K562 (cell line): ENCODE data around the gene TMEM131. TPM values are rescaled to one million over a fixed set of nuclear protein-coding genes. Genes with fewer than 3 reads are reported as not detected.

Experiments
- ATAC-seq: fragments of 200-7000 bp; cut with Tn5 transposase; 3 replicates; pipeline ENCODE4 v1.9.1; 2020; ENCODE audit warnings: moderate library complexity
- BruUV-seq: library from RNA; stranded (reverse); fragments of 400-500 nt; replicated peaks from 2 replicates; lab custom pipeline; 2021; lab: Mats Ljungman, UMichigan
- CTCF ChIA-PET: fragments of 300-600 bp; formaldehyde crosslinking; extraction: SDS; loops from one replicate; lab custom pipeline; 2021; ENCODE audit warnings: low intra/inter-chr PET ratio; lab: Yijun Ruan, JAX
- POLR2A ChIA-PET: fragments of 300-600, 350-650 bp; sonication (Branson Sonifier 250); formaldehyde crosslinking; extraction: SDS; loops from one replicate; lab custom pipeline; 2021; ENCODE audit warnings: antibody characterized with exemption, inconsistent platforms; lab: Yijun Ruan, JAX
- DNase-seq, 4 experiments: peaks; one replicate each; pipeline versions ENCODE4 v3.0.0 to v3.0.0-alpha.2; 2011 to 2018; ENCODE audit warnings: low spot score in 3 of 4, mixed read lengths in 3 of 4; ENCODE audit errors: extremely low read depth in 1 of 4
- FAIRE-seq: peaks from 2 replicates; lab custom pipeline; 2011; peaks lifted over from hg19 to GRCh38; lab: Jason Lieb, UNC
- H2AFZ ChIP-seq: 2 replicates; pipeline ENCODE4 v1.6.0; 2011; ENCODE audit warnings: low read depth, low read length, control low read depth, inconsistent platforms
- H3K27ac ChIP-seq: fragments of 200-600 bp; 3 replicates; pipeline ENCODE4 v1.8.0; 2011; ENCODE audit warnings: low read depth, mild to moderate bottlenecking, control low read depth, inconsistent platforms, low read length, moderate library complexity, mixed read lengths; ENCODE audit errors: extremely low read depth
- H3K27me3 ChIP-seq, 2 experiments: fragments of 300-600 bp in 1 of 2; 2 replicates in 1 of 2; 3 replicates in 1 of 2; pipeline versions ENCODE4 v1.6.0 to v1.8.0; 2011; ENCODE audit warnings: inconsistent platforms in 2 of 2, low read length in 2 of 2, mild to moderate bottlenecking in 1 of 2, mixed read lengths in 1 of 2, moderate library complexity in 1 of 2; ENCODE audit not compliant: control insufficient read depth in 2 of 2, insufficient read depth in 2 of 2
- H3K36me3 ChIP-seq: fragments of 300-600 bp; 3 replicates; pipeline ENCODE4 v1.8.0; 2011; ENCODE audit warnings: mild to moderate bottlenecking, low read length, inconsistent platforms; ENCODE audit not compliant: control insufficient read depth, insufficient read depth
- H3K4me1 ChIP-seq, 2 experiments: fragments of 200-600 bp in 1 of 2; replicated peaks in 1 of 2; 2 replicates in 1 of 2; 3 replicates in 1 of 2; pipeline versions ENCODE4 v1.5.1 to v1.8.0; 2011; ENCODE audit warnings: inconsistent platforms in 2 of 2, low read length in 2 of 2, mild to moderate bottlenecking in 1 of 2, mixed read lengths in 1 of 2, moderate library complexity in 1 of 2; ENCODE audit not compliant: control insufficient read depth in 2 of 2, insufficient read depth in 2 of 2
- H3K4me2 ChIP-seq: 2 replicates; pipeline ENCODE4 v1.6.1; 2011; ENCODE audit warnings: low read length, control low read depth, inconsistent platforms, mixed read lengths; ENCODE audit not compliant: insufficient read depth
- H3K4me3 ChIP-seq: fragments of 200-600 bp; sonication (generic), shearing (Covaris generic); 2 replicates; pipeline ENCODE4 v1.5.1; 2016; ENCODE audit warnings: control low read depth, inconsistent platforms
- H3K79me2 ChIP-seq: fragments of 200-600 bp; 3 replicates; pipeline ENCODE4 v1.8.0; 2011; ENCODE audit warnings: low read length, inconsistent platforms; ENCODE audit not compliant: control insufficient read depth, insufficient read depth
- H3K9ac ChIP-seq, 2 experiments: 2 replicates each; pipeline versions ENCODE4 v1.6.0 to v1.6.1; 2011; ENCODE audit warnings: low read depth in 2 of 2, low read length in 2 of 2, control low read depth in 1 of 2, inconsistent platforms in 1 of 2, mild to moderate bottlenecking in 1 of 2, mixed read lengths in 1 of 2; ENCODE audit not compliant: insufficient read depth in 1 of 2
- H3K9me1 ChIP-seq: one replicate; pipeline ENCODE4 v1.6.0; 2011; ENCODE audit warnings: inconsistent platforms, mild to moderate bottlenecking, low read length, moderate library complexity; ENCODE audit not compliant: control insufficient read depth, insufficient read depth
- H3K9me3 ChIP-seq: replicated peaks from 2 replicates; pipeline ENCODE4 v1.5.1; 2011; ENCODE audit warnings: low read depth, low read length, inconsistent platforms; ENCODE audit not compliant: control insufficient read depth, insufficient read depth
- H4K20me1 ChIP-seq: replicated peaks from 2 replicates; pipeline ENCODE4 v1.6.1; 2011; ENCODE audit warnings: low read length, inconsistent platforms, mixed read lengths; ENCODE audit not compliant: control insufficient read depth, insufficient read depth
- BCLAF1 ChIP-seq, 2 experiments: fragments of 450-650 bp in 1 of 2; IDR thresholded peaks; 2 replicates each; pipeline ENCODE4 v1.6.1; 2011 to 2017; ENCODE audit warnings: low read depth in 2 of 2, antibody characterized with exemption in 1 of 2, borderline replicate concordance in 1 of 2, low read length in 1 of 2, mild to moderate bottlenecking in 1 of 2, mixed read lengths in 1 of 2; ENCODE audit not compliant: control insufficient read depth in 1 of 2
- BHLHE40 ChIP-seq: IDR thresholded peaks from 2 replicates; pipeline ENCODE4 v1.6.1; 2011; ENCODE audit warnings: low read length, improper control_type of control experiment
- CHCHD3 ChIP-seq: fragments of 250-450 bp; sonication (Bioruptor Pico); IDR thresholded peaks from 2 replicates; pipeline ENCODE4 v2.1.2; 2022; ENCODE audit warnings: mild to moderate bottlenecking
- CTBP1 ChIP-seq: fragments of 450-650 bp; IDR thresholded peaks from 2 replicates; pipeline ENCODE4 v1.6.1; 2016; ENCODE audit warnings: borderline replicate concordance
- DNMT1 ChIP-seq: fragments of 450-650 bp; IDR thresholded peaks from 2 replicates; pipeline ENCODE4 v1.6.1; 2016; ENCODE audit warnings: antibody characterized with exemption, mild to moderate bottlenecking
- NFE2L1 ChIP-seq: fragments of 450-650 bp; IDR thresholded peaks from 2 replicates; pipeline ENCODE4 v1.6.1; 2016; ENCODE audit warnings: missing genetic modification characterization, low read depth, mild to moderate bottlenecking, missing compliant biosample characterization, moderate library complexity, borderline replicate concordance
- NR4A1 ChIP-seq, 2 experiments: fragments of 250-450 bp in 1 of 2; fragments of 450-650 bp in 1 of 2; sonication (Bioruptor Pico) in 1 of 2; IDR thresholded peaks; 2 replicates each; pipeline versions ENCODE4 v1.4.0 to v1.6.1; 2016 to 2020; ENCODE audit warnings: mild to moderate bottlenecking in 2 of 2, missing compliant biosample characterization in 1 of 2, missing genetic modification characterization in 1 of 2, moderate library complexity in 1 of 2
- ZC3H11A ChIP-seq: IDR thresholded peaks from 2 replicates; pipeline ENCODE4 v1.6.1; 2012; ENCODE audit warnings: low read depth, low read length, improper control_type of control experiment
- ZNF586 ChIP-seq: fragments of 450-650 bp; formaldehyde crosslinking; conservative IDR thresholded peaks from 2 replicates; pipeline ENCODE4 v1.4.0; 2020; ENCODE audit warnings: mild to moderate bottlenecking, moderate library complexity
- ZNF766 ChIP-seq: fragments of 200-800 bp; sonication (Bioruptor generic); conservative IDR thresholded peaks from 2 replicates; pipeline ENCODE4 v1.6.1; 2016; ENCODE audit warnings: missing genetic modification characterization, missing compliant biosample characterization
- WGBS: fragments of 100-300 bp; shearing (Covaris generic); methylation state at CpG from one replicate; pipeline ENCODE4 v1.1.6; 2016; ENCODE audit warnings: low coverage, mixed read lengths; ENCODE audit not compliant: insufficient coverage; ENCODE audit errors: missing lambda C conversion rate; 5-methylcytosine and 5-hydroxymethylcytosine counted together
- in situ Hi-C: fragments of 300-500 bp; cut with MboI; formaldehyde crosslinking; loops from 4 replicates; pipeline ENCODE4 v1.15.0; 2018; ENCODE audit warnings: inconsistent platforms, mixed read lengths
- intact Hi-C: fragments of 100-400 bp; cut with micrococcal nuclease; formaldehyde crosslinking; loops from 2 replicates; pipeline ENCODE4 v1.14.2; 2022
- polyA plus RNA-seq, 8 experiments: library from polyadenylated mRNA; depleted of rRNA in 4 of 8; stranded (reverse) in 5 of 8; unstranded in 3 of 8; fragments of >200 nt; fragmentation: Nextera tagmentation in 2 of 8; fragmentation: Illumina TruSeq in 1 of 8; extraction: Ambion mirVana in 2 of 8; extraction: Trizol in 1 of 8; gene quantifications; 2 replicates each; pipeline versions ENCODE4 v1.2.1 to v1.2.3, GENCODE V29; 2011 to 2014; ENCODE audit warnings: inconsistent platforms in 1 of 8, missing spikeins in 1 of 8
- total RNA-seq, 7 experiments: library from RNA; depleted of rRNA in 6 of 7; stranded (reverse); fragments of >200 nt in 6 of 7; fragmentation: Illumina TruSeq in 2 of 7; extraction: Trizol in 2 of 7; gene quantifications; 2 replicates each; pipeline versions ENCODE4 v1.2.1 to v1.2.3, GENCODE V29; 2011 to 2021; ENCODE audit warnings: low replicate concordance in 1 of 7
- TF ChIP-seq, protein P1 (sequence below): fragments of 450-650 bp; IDR thresholded peaks from 2 replicates; pipeline ENCODE4 v1.6.1; 2017; ENCODE audit warnings: mild to moderate bottlenecking, moderate library complexity

The TMEM131 gene
- total and polyA plus RNA-seq, 9 of the 15 experiments (the other 6 are each of a cell fraction or from before 2014, with no cell fraction given) = 2.5 to 21.1 (median 12.4) TPM

DNA sequence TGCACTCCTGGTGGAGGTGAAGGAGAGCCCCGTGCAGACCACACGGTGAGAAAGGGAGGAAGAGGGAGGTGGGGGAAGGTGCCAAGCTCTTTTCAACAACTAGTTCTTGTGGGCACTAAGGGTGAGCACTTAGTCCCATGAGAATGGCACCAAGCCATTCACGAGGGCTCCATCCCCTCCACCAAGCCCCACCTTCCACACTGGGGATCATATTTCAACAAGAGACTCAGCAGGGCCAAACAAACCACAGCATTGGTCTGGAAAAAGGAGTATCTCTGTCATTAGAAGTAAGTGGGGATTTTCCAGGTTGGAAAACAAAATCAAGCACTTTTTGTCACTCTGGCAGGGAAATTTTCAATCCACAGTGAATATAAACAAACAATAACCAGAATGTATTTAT lies 244.0 kb downstream of the TMEM131 start:
- H3K27me3 ChIP-seq = no peaks in the 10 kb centered on the region
- H4K20me1 ChIP-seq = no peaks in the 10 kb centered on the region
- no peak overlapping the region for H2AFZ ChIP-seq
- CTCF ChIA-PET = no interaction called here
- ATAC-seq (0 out of 3 replicates have a peak, but pooled peaks have one; percentile 18), FAIRE-seq (no peak), DNase-seq (no peak)
- no peaks in the 10 kb centered on the region for H3K79me2 ChIP-seq
- POLR2A ChIA-PET = interaction anchor here (0.9 kb wide), 1 partner anchor 23 kb away, joined by 3 read pairs; no protein-coding TSS in a partner anchor
- H3K9me3 ChIP-seq = no peaks in the 10 kb centered on the region
- peaks cover 16% of the 10 kb centered on the region; the same call in 2 of the 3 replicates for H3K36me3 ChIP-seq
- no peak overlapping the region for H3K4me2 ChIP-seq
- intact Hi-C loops (no loop called here), in situ Hi-C loops (no loop called here)
- no peak overlapping the region for H3K4me3 ChIP-seq
- BruUV-seq = no TSS peak
- H3K9me1 ChIP-seq = no peaks in the 10 kb centered on the region
- TF ChIP-seq ZNF766 (CRISPR knock-in tag) (0 out of 2 replicates have a peak, but pooled peaks have one; percentile 4), ZC3H11A (no peak)
- H3K27ac ChIP-seq = no peak overlapping the region
- 14% methylated on average over 3 of the region's 3 CpGs for WGBS
- H3K9ac ChIP-seq = no peak overlapping the region
- H3K4me1 ChIP-seq = peaks cover 3 to 9% of the 10 kb centered on the region in 2 experiments; a peak in 4 of 5 replicates

GRCh38 chr2:97750017-97750416 lies 245.7 kb downstream of the TMEM131 start:
- no peak overlapping the region for H3K4me2 ChIP-seq
- H3K9me3 ChIP-seq = no peaks in the 10 kb centered on the region
- no peak overlapping the region for H3K4me3 ChIP-seq
- no peak for FAIRE-seq
- no peaks in the 10 kb centered on the region for H4K20me1 ChIP-seq
- POLR2A ChIA-PET = interaction anchor here (0.9 kb wide), 1 partner anchor 9 kb away, joined by 3 read pairs; no protein-coding TSS in a partner anchor
- in situ Hi-C loops = no loop called here
- no peak for DNase-seq
- no peak overlapping the region for H3K27ac ChIP-seq
- H3K9me1 ChIP-seq = no peaks in the 10 kb centered on the region
- H3K27me3 ChIP-seq = no peaks in the 10 kb centered on the region
- no peaks in the 10 kb centered on the region for H3K79me2 ChIP-seq
- no peak for ATAC-seq
- no peak overlapping the region for H3K9ac ChIP-seq
- H3K36me3 ChIP-seq = 0 out of 3 replicates have a peak, but pooled peaks cover 5% of the 10 kb centered on the region
- CTCF ChIA-PET = interaction anchor here (3.1 kb wide), 1 partner anchor 50 kb away, joined by 17 read pairs; no protein-coding TSS in a partner anchor
- peaks cover 3 to 9% of the 10 kb centered on the region in 2 experiments; a peak in 4 of 5 replicates for H3K4me1 ChIP-seq
- H2AFZ ChIP-seq = no peak overlapping the region
- intact Hi-C loops = no loop called here
- WGBS = 88% methylated on average over 4 of the region's 4 CpGs
- no TSS peak for BruUV-seq
- no peak for TF ChIP-seq BHLHE40
- no peak for TF ChIP-seq CTBP1
- no peak for TF ChIP-seq DNMT1
- TF ChIP-seq, protein P1, sequence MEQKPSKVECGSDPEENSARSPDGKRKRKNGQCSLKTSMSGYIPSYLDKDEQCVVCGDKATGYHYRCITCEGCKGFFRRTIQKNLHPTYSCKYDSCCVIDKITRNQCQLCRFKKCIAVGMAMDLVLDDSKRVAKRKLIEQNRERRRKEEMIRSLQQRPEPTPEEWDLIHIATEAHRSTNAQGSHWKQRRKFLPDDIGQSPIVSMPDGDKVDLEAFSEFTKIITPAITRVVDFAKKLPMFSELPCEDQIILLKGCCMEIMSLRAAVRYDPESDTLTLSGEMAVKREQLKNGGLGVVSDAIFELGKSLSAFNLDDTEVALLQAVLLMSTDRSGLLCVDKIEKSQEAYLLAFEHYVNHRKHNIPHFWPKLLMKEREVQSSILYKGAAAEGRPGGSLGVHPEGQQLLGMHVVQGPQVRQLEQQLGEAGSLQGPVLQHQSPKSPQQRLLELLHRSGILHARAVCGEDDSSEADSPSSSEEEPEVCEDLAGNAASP = no peak
- TF ChIP-seq CHCHD3 (CRISPR knock-in tag) = no peak
- no peak for TF ChIP-seq BCLAF1 (IDR thresholded peaks at IDR 0.05; ENCODE audit: borderline replicate concordance in 1 of 2, control insufficient read depth in 1 of 2, low read depth in 2 of 2, low read length in 1 of 2)
- no peak for TF ChIP-seq NFE2L1 (tag)
- TF ChIP-seq ZNF586 = no peak
- no peak for TF ChIP-seq NR4A1 (CRISPR knock-in tag; IDR thresholded peaks at IDR 0.05)
- TF ChIP-seq NR4A1 (tag; IDR thresholded peaks at IDR 0.05) = no peak
